CD4-positive, alpha-beta memory T cell (primary cell): ENCODE measurements around the gene ADAM12. TPM values are rescaled to one million over a fixed set of nuclear protein-coding genes. Genes with fewer than 3 reads are reported as not detected.

Experiments used
- CTCF ChIA-PET: fragments of 350-600 bp; sonication (Branson Sonifier 250); formaldehyde crosslinking; loops from one replicate; lab custom pipeline; 2021; ENCODE audit warnings: inconsistent platforms; ENCODE audit not compliant: partially characterized antibody; lab: Charles Lee
- POLR2A ChIA-PET: fragments of 350-600 bp; sonication (Branson Sonifier 250); formaldehyde crosslinking; loops from one replicate; lab custom pipeline; 2021; ENCODE audit not compliant: partially characterized antibody; lab: Charles Lee
- DNase-seq, 5 donors: peaks; one replicate each; pipeline versions ENCODE4 v3.0.0 to v3.0.0-alpha.2; 2020 to 2022; ENCODE audit warnings: mixed read lengths in 1 of 5
- H3K27ac ChIP-seq: one replicate; pipeline ENCODE4 v1.7.0; 2013; ENCODE audit warnings: low read depth, low read length
- H3K27me3 ChIP-seq: 2 replicates; pipeline ENCODE4 v1.7.0; 2013; ENCODE audit warnings: mild to moderate bottlenecking, low read length, moderate library complexity; ENCODE audit not compliant: insufficient read depth
- H3K36me3 ChIP-seq: 2 replicates; pipeline ENCODE4 v1.7.0; 2013; ENCODE audit warnings: mild to moderate bottlenecking, low read length, moderate library complexity; ENCODE audit not compliant: insufficient read depth
- H3K4me1 ChIP-seq: 2 replicates; pipeline ENCODE4 v1.7.0; 2013; ENCODE audit warnings: mild to moderate bottlenecking, low read length, moderate library complexity; ENCODE audit not compliant: insufficient read depth
- H3K4me3 ChIP-seq, 2 donors: one replicate each; pipeline ENCODE4 v1.7.0; 2013; ENCODE audit warnings: low read length in 2 of 2, mild to moderate bottlenecking in 1 of 2
- H3K9me3 ChIP-seq, 2 donors: one replicate each; pipeline ENCODE4 v1.7.0; 2013; ENCODE audit warnings: low read length in 2 of 2, control low read depth in 1 of 2; ENCODE audit not compliant: control insufficient read depth in 1 of 2
- H3K27ac Mint-ChIP-seq, 7 donors: one replicate each; pipeline ENCODE4 v1.8.0; 2020 to 2021; ENCODE audit warnings: mixed read lengths in 7 of 7, mild to moderate bottlenecking in 6 of 7, inconsistent platforms in 3 of 7, moderate library complexity in 3 of 7
- H3K27me3 Mint-ChIP-seq, 2 donors: one replicate each; pipeline ENCODE4 v1.8.0; 2020 to 2021; ENCODE audit warnings: mixed read lengths in 2 of 2
- H3K36me3 Mint-ChIP-seq, 2 donors: one replicate each; pipeline ENCODE4 v1.8.0; 2020 to 2021; ENCODE audit warnings: mixed read lengths in 2 of 2, inconsistent platforms in 1 of 2, mild to moderate bottlenecking in 1 of 2
- H3K4me1 Mint-ChIP-seq, 4 donors: one replicate each; pipeline ENCODE4 v1.8.0; 2020 to 2021; ENCODE audit warnings: mixed read lengths in 4 of 4, mild to moderate bottlenecking in 1 of 4
- H3K4me3 Mint-ChIP-seq, 8 donors: one replicate each; pipeline ENCODE4 v1.8.0; 2020 to 2021; ENCODE audit warnings: mixed read lengths in 8 of 8, mild to moderate bottlenecking in 7 of 8, moderate library complexity in 6 of 8, inconsistent platforms in 3 of 8
- H3K9me3 Mint-ChIP-seq, 8 donors: one replicate each; pipeline ENCODE4 v1.8.0; 2020 to 2021; ENCODE audit warnings: mixed read lengths in 8 of 8, mild to moderate bottlenecking in 5 of 8, inconsistent platforms in 3 of 8, moderate library complexity in 1 of 8
- intact Hi-C: fragments of 100-400 bp; cut with micrococcal nuclease; formaldehyde crosslinking; loops from one replicate; pipeline ENCODE4 v1.15.1; 2023
- polyA plus RNA-seq, 2 donors: library from polyadenylated mRNA; unstranded; fragments of 300-500 nt; fragmentation: Illumina TruSeq; gene quantifications; one replicate each; pipeline ENCODE4 v1.2.3, GENCODE V29; 2021
- total RNA-seq, 2 experiments: library from RNA; stranded (reverse); gene quantifications; one replicate each; pipeline ENCODE4 v1.2.3, GENCODE V29; 2021

The ADAM12 gene
- total and polyA plus RNA-seq, 4 experiments from 2014 or later: 0.17 to 2.3 (median 1.1) TPM

DNA sequence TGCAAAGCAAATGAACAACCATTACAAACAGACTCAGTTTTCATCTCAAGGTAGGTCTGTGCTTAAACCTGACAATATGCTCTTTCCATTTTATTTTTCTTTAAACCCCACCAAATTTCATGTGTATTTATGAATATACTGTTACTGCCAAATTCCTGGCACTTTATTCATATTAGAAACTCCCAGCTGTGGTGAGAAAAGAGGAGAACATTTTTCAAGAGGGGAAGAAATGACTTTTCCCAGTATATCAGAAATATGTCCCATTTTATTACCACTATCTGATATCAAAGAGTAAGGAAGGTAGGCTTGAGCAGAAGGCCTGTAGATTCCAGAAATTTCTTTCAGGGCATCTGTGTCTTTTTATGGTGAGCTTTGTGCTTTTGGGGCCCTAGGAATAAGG is 189.6 kb downstream of the ADAM12 start:
- Mint-ChIP-seq H3K27me3 (no peaks in the 10 kb centered on the region), H3K27ac (no peak overlapping the region), H3K4me3 (no peak overlapping the region), H3K4me1 (no peaks in the 10 kb centered on the region), H3K9me3 (peaks cover 0 to 4% (median 0%) of the 10 kb centered on the region in 8 donors), H3K36me3 (no peaks in the 10 kb centered on the region)
- CTCF ChIA-PET: no interaction called here
- no peaks in the 10 kb centered on the region for H3K36me3 ChIP-seq
- H3K27ac ChIP-seq: no peak overlapping the region
- no peaks in the 10 kb centered on the region for H3K27me3 ChIP-seq
- no peak overlapping the region for H3K4me3 ChIP-seq
- intact Hi-C loops: no loop called here
- H3K4me1 ChIP-seq: no peaks in the 10 kb centered on the region
- DNase-seq: no peak
- H3K9me3 ChIP-seq: no peaks in the 10 kb centered on the region
- POLR2A ChIA-PET: no interaction called here

DNA sequence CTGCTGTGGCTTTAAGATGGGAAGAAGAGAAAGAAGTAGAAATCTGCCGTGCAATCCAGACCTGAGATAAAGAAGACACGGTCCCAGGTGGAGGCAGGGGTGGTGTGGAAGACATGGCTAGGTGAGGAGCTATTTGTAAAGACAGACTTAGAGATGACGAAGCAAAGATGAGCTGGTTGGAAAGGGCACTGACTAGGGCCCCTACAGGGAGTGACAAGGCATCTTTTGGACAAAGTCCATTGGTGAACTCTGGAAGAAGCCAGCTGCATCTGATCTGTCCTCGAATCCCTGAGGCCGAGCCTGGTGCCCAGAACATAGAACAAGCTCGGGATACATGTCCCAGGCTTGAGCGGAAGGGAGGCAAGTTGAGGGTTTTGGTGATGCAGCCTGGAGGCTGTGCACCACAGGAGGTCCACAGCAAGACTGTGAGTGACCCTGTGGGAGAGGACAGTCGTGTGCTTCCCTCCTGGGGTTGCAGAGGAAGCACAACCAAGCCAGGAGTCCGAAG is 191.2 kb downstream of the ADAM12 start:
- intact Hi-C loops: no loop called here
- Histone ChIP-seq H3K36me3 (no peaks in the 10 kb centered on the region), H3K27me3 (no peaks in the 10 kb centered on the region), H3K4me3 (no peak overlapping the region), H3K27ac (no peak overlapping the region), H3K4me1 (no peaks in the 10 kb centered on the region), H3K9me3 (no peaks in the 10 kb centered on the region)
- Mint-ChIP-seq H3K36me3 (no peaks in the 10 kb centered on the region), H3K27ac (no peak overlapping the region), H3K4me3 (no peak overlapping the region), H3K4me1 (no peaks in the 10 kb centered on the region), H3K27me3 (no peaks in the 10 kb centered on the region), H3K9me3 (peaks cover 0 to 4% (median 0%) of the 10 kb centered on the region in 8 donors)
- ChIA-PET POLR2A (no interaction called here), CTCF (no interaction called here)
- no peak for DNase-seq

DNA sequence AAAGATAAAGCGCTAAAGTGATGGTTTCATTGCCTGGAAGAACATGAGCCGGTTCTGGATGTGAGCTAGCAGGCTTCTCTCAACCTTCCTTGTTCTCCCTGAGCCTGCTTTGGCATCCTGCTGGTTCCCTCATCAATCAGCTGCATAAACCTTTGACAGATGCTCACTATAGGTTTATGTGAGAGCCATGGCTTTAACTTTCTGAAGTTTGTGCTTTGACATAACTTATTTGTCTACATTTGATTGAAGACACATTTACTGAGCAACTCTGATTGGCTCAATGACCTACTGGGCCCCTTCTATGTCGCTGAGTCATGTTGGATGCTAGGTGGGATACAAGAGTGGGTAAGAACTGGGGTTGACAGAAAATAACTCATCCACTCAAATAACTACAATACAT is 192.0 kb downstream of the ADAM12 start:
- H3K27me3 Mint-ChIP-seq: no peaks in the 10 kb centered on the region
- H3K4me3 Mint-ChIP-seq: no peak overlapping the region

DNA sequence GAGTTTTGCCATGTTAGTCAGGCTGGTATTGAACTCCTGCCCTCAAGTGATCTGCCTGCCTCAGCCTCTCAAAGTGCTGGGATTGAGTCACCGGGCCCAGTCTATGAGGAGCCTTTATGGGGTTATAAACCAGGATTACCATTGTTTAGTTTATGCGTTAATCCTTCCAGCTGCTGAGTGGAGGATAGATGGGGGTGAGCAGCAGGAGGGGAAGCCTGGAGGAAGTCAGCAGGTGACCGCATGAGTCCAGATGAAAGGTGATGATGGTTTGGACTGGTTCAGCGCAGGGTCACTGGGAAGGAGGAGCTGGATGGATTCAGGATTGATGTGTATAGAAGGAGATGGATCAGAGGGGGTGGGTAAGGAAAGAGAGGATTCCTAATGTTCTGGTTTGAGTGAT is 197.1 kb downstream of the ADAM12 start:
- DNase-seq: no peak
- Histone ChIP-seq H3K4me1 (no peaks in the 10 kb centered on the region), H3K9me3 (no peaks in the 10 kb centered on the region), H3K36me3 (no peaks in the 10 kb centered on the region), H3K27ac (no peak overlapping the region), H3K4me3 (no peak overlapping the region), H3K27me3 (no peaks in the 10 kb centered on the region)
- H3K9me3 Mint-ChIP-seq: peaks cover 0 to 6% (median 1%) of the 10 kb centered on the region in 8 donors
- peaks cover 0 to 4% of the 10 kb centered on the region in 2 donors for H3K36me3 Mint-ChIP-seq
- H3K4me1 Mint-ChIP-seq: no peaks in the 10 kb centered on the region
- H3K27ac Mint-ChIP-seq: no peak overlapping the region
- H3K4me3 Mint-ChIP-seq: no peak overlapping the region
- H3K27me3 Mint-ChIP-seq: peaks cover 2 to 3% of the 10 kb centered on the region in 2 donors
- intact Hi-C loops: no loop called here
- CTCF ChIA-PET: no interaction called here
- POLR2A ChIA-PET: no interaction called here

More for the DNA sequence above, 192.0 kb downstream of the ADAM12 start:
- peaks cover 0 to 4% (median 1%) of the 10 kb centered on the region in 8 donors for H3K9me3 Mint-ChIP-seq
- intact Hi-C loops: no loop called here
- Histone ChIP-seq H3K36me3 (no peaks in the 10 kb centered on the region), H3K9me3 (no peaks in the 10 kb centered on the region), H3K4me3 (no peak overlapping the region), H3K27me3 (no peaks in the 10 kb centered on the region), H3K4me1 (no peaks in the 10 kb centered on the region), H3K27ac (no peak overlapping the region)
- H3K27ac Mint-ChIP-seq: no peak overlapping the region
- no peak for DNase-seq
- H3K36me3 Mint-ChIP-seq: no peaks in the 10 kb centered on the region
- ChIA-PET CTCF (no interaction called here), POLR2A (no interaction called here)
- H3K4me1 Mint-ChIP-seq: no peaks in the 10 kb centered on the region

DNA sequence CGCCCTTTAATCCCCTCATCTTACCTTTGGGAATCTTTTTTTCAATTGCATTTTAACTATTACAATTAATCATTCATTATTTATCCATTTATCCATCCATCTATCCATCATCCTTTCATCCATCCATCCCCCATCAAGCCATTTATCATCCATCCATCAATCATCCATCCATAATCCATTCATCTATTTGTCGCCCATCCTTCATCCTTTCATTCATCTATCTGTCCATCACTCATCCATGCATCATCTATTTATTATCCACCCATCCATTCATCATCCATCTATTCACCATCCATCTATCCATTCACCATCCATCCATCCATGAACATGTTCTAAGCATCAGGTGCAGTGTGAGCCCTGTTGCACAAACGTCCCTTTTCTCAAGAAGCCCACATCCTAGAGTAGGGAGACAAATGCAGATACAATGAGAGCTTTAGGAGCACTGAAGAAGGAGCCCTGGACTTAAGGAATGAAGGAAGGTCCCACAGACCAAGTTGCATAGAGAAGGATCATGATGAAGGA is 199.5 kb downstream of the ADAM12 start:
- CTCF ChIA-PET: no interaction called here
- Mint-ChIP-seq H3K4me1 (no peaks in the 10 kb centered on the region), H3K4me3 (no peak overlapping the region), H3K27me3 (peaks cover 2 to 3% of the 10 kb centered on the region in 2 donors), H3K36me3 (peaks cover 0 to 4% of the 10 kb centered on the region in 2 donors), H3K9me3 (peaks cover 0 to 8% (median 1%) of the 10 kb centered on the region in 8 donors), H3K27ac (no peak overlapping the region)
- Histone ChIP-seq H3K27ac (no peak overlapping the region), H3K9me3 (no peaks in the 10 kb centered on the region), H3K4me1 (no peaks in the 10 kb centered on the region), H3K4me3 (no peak overlapping the region), H3K27me3 (no peaks in the 10 kb centered on the region), H3K36me3 (no peaks in the 10 kb centered on the region)
- DNase-seq: no peak
- intact Hi-C loops: no loop called here
- POLR2A ChIA-PET: no interaction called here

DNA sequence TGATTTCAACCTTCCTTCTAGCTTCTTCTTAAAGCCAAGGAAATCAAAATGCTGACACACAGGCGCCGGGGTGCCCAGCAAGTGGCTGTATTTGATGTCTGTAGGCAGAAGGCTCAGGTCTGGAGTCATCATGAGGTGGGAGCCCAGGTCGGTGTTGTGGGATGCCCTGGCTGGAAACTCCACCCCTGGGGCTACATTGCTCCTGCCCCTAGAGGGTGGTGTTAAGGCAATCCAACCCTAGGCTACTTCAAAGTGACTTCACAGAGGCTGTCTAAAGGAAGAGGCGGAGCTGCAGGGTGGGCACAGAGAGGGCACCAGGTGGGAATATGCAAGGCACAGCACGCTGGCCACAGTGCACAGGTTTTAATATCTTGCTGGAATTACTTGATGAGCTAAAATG is 200.9 kb downstream of the ADAM12 start:
- POLR2A ChIA-PET: no interaction called here
- H3K27me3 Mint-ChIP-seq: peaks cover 2 to 3% of the 10 kb centered on the region in 2 donors
- no peak overlapping the region for H3K4me3 Mint-ChIP-seq

DNA sequence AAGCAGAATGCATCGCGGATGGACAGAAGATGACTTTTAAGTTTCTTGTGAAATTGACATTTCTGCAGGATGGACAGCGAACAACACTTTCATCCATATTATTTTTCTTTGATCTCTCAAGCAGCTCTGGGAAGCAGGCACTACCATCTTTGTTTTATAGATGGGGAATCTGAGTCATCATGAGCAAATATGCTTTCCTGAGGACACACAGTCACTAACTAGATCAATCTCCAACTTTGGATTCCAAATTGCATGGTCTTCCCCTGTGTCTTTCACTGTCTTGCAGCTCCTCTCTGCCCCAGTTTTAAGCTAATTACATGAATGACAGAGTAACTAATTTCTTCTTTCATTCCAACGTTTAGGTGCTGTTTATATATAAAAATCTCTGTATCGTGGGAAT is 201.5 kb downstream of the ADAM12 start:
- Histone ChIP-seq H3K27me3 (no peaks in the 10 kb centered on the region), H3K4me3 (no peak overlapping the region), H3K9me3 (no peaks in the 10 kb centered on the region), H3K4me1 (no peaks in the 10 kb centered on the region), H3K36me3 (no peaks in the 10 kb centered on the region), H3K27ac (no peak overlapping the region)
- intact Hi-C loops: no loop called here
- Mint-ChIP-seq H3K4me1 (no peaks in the 10 kb centered on the region), H3K4me3 (no peak overlapping the region), H3K27ac (no peak overlapping the region), H3K36me3 (peaks cover 0 to 4% of the 10 kb centered on the region in 2 donors), H3K27me3 (peaks cover 2 to 3% of the 10 kb centered on the region in 2 donors), H3K9me3 (peaks cover 0 to 8% (median under 1%) of the 10 kb centered on the region in 8 donors)
- ChIA-PET CTCF (no interaction called here), POLR2A (no interaction called here)
- DNase-seq: no peak

More for the DNA sequence above, 200.9 kb downstream of the ADAM12 start:
- Mint-ChIP-seq H3K27ac (no peak overlapping the region), H3K36me3 (peaks cover 0 to 4% of the 10 kb centered on the region in 2 donors), H3K9me3 (peaks cover 0 to 8% (median 1%) of the 10 kb centered on the region in 8 donors), H3K4me1 (no peaks in the 10 kb centered on the region)
- intact Hi-C loops: no loop called here
- Histone ChIP-seq H3K36me3 (no peaks in the 10 kb centered on the region), H3K9me3 (no peaks in the 10 kb centered on the region), H3K4me3 (no peak overlapping the region), H3K27me3 (no peaks in the 10 kb centered on the region), H3K4me1 (no peaks in the 10 kb centered on the region), H3K27ac (no peak overlapping the region)
- DNase-seq: no peak
- CTCF ChIA-PET: no interaction called here
